GM12878 (cell line): ENCODE results near the gene CRELD2. TPM values are rescaled to one million over a fixed set of nuclear protein-coding genes. Genes with fewer than 3 reads are reported as not detected.

Experiments used
- ATAC-seq: fragments of 200-7000 bp; cut with Tn5 transposase; 3 replicates; pipeline ENCODE4 v1.9.1; 2020; ENCODE audit warnings: mild to moderate bottlenecking, moderate library complexity
- BruUV-seq: library from RNA; stranded (reverse); fragments of 400-500 nt; replicated peaks from 2 replicates; lab custom pipeline; 2021; lab: Mats Ljungman, UMichigan
- CTCF ChIA-PET: fragments of 300-600 bp; sonication (Branson Sonifier 250); formaldehyde crosslinking; extraction: SDS; loops from one replicate; lab custom pipeline; 2021; ENCODE audit warnings: inconsistent platforms; lab: Yijun Ruan, JAX
- POLR2A ChIA-PET: fragments of 350-600 bp; formaldehyde crosslinking; extraction: SDS; loops from one replicate; lab custom pipeline; 2021; ENCODE audit warnings: inconsistent platforms; lab: Charles Lee
- RAD21 ChIA-PET: fragments of 300-600 bp; sonication (Branson Sonifier 250); formaldehyde crosslinking; loops from one replicate; lab custom pipeline; 2023; ENCODE audit warnings: antibody characterized with exemption; ENCODE audit not compliant: unreplicated experiment; lab: Charles Lee
- SMC1A ChIA-PET: fragments of 300-600 bp; sonication (Branson Sonifier 250); formaldehyde crosslinking; loops from one replicate; lab custom pipeline; 2023; ENCODE audit not compliant: unreplicated experiment, uncharacterized antibody; lab: Charles Lee
- DNase-seq: peaks from one replicate; pipeline ENCODE4 v3.0.0-alpha.2; 2011; ENCODE audit warnings: low read depth, low spot score
- FAIRE-seq: peaks from 3 replicates; lab custom pipeline; 2011; peaks lifted over from hg19 to GRCh38; lab: Jason Lieb, UNC
- H2AFZ ChIP-seq: 2 replicates; pipeline ENCODE4 v1.6.0; 2011; ENCODE audit warnings: low read depth, low read length, control low read depth; ENCODE audit not compliant: control insufficient read depth
- H3K27ac ChIP-seq: 2 replicates; pipeline ENCODE4 v1.5.1; 2011; ENCODE audit warnings: control low read depth; ENCODE audit not compliant: control insufficient read depth, insufficient read depth
- H3K27me3 ChIP-seq, 2 experiments: replicated peaks in 1 of 2; 2 replicates each; pipeline versions ENCODE4 v1.6.0 to v1.6.1; 2011; ENCODE audit warnings: low read length in 1 of 2; ENCODE audit not compliant: control insufficient read depth in 2 of 2, insufficient read depth in 2 of 2
- H3K36me3 ChIP-seq, 2 experiments: 2 replicates each; pipeline ENCODE4 v1.5.1; 2011; ENCODE audit warnings: low read length in 1 of 2; ENCODE audit not compliant: control insufficient read depth in 2 of 2, insufficient read depth in 2 of 2
- H3K4me1 ChIP-seq: 2 replicates; pipeline ENCODE4 v1.6.1; 2011; ENCODE audit warnings: mild to moderate bottlenecking, low read length, moderate library complexity, mixed read lengths; ENCODE audit not compliant: control insufficient read depth, insufficient read depth
- H3K4me2 ChIP-seq: 2 replicates; pipeline ENCODE4 v1.6.0; 2011; ENCODE audit warnings: control low read depth; ENCODE audit not compliant: control insufficient read depth, insufficient read depth
- H3K4me3 ChIP-seq: fragments of 200-600 bp; sonication (generic); 2 replicates; pipeline ENCODE4 v1.5.1; 2016
- H3K79me2 ChIP-seq: 2 replicates; pipeline ENCODE4 v1.6.0; 2011; ENCODE audit warnings: low read length; ENCODE audit not compliant: control insufficient read depth, insufficient read depth
- H3K9ac ChIP-seq: 2 replicates; pipeline ENCODE4 v1.8.0; 2011; ENCODE audit warnings: low read length, control low read depth, mixed read lengths; ENCODE audit not compliant: control insufficient read depth, insufficient read depth
- H3K9me3 ChIP-seq: replicated peaks from 3 replicates; pipeline ENCODE4 v1.5.1; 2011; ENCODE audit warnings: mild to moderate bottlenecking, low read length; ENCODE audit not compliant: control insufficient read depth, insufficient read depth
- H4K20me1 ChIP-seq: 2 replicates; pipeline ENCODE4 v1.6.0; 2011; ENCODE audit not compliant: control insufficient read depth, insufficient read depth
- ASH2L ChIP-seq: fragments of 300-600, 200-600 bp; sonication (generic); IDR thresholded peaks from 2 replicates; pipeline ENCODE4 v1.6.1; 2017; ENCODE audit warnings: low read depth, mild to moderate bottlenecking, borderline replicate concordance
- BACH1 ChIP-seq: fragments of 450-650 bp; IDR thresholded peaks from 2 replicates; pipeline ENCODE4 v1.6.1; 2017; ENCODE audit warnings: mild to moderate bottlenecking, borderline replicate concordance
- DPF2 ChIP-seq: fragments of 450-650 bp; IDR thresholded peaks from 2 replicates; pipeline ENCODE4 v1.6.1; 2017; ENCODE audit warnings: mild to moderate bottlenecking
- EZH2 ChIP-seq: IDR thresholded peaks from 2 replicates; pipeline ENCODE4 v1.6.1; 2012; ENCODE audit warnings: low read depth, mild to moderate bottlenecking, control low read depth, inconsistent platforms, low read length, borderline replicate concordance; ENCODE audit not compliant: control insufficient read depth
- GABPA ChIP-seq: IDR thresholded peaks from 2 replicates; pipeline ENCODE4 v1.6.1; 2014; ENCODE audit warnings: antibody characterized with exemption, low read depth, mild to moderate bottlenecking, inconsistent platforms
- TAF1 ChIP-seq: IDR thresholded peaks from 2 replicates; pipeline ENCODE4 v1.6.1; 2011; ENCODE audit warnings: mild to moderate bottlenecking, low read depth, low read length, borderline replicate concordance
- WGBS: methylation state at CpG from one replicate; pipeline ENCODE4 v1.1.6; 2016; ENCODE audit warnings: low lambda C conversion rate; ENCODE audit not compliant: insufficient replicate concordance, insufficient coverage; ENCODE audit errors: missing lambda C conversion rate; 5-methylcytosine and 5-hydroxymethylcytosine counted together
- in situ Hi-C: fragments of 300-500 bp; cut with MboI; formaldehyde crosslinking; loops from 9 replicates; pipeline ENCODE4 v1.14.3; 2018; ENCODE audit warnings: mixed read lengths
- intact Hi-C: fragments of 100-400 bp; cut with micrococcal nuclease; formaldehyde crosslinking; loops from one replicate; pipeline ENCODE4 v1.14.2; 2022; ENCODE audit not compliant: unreplicated experiment
- polyA plus RNA-seq, 11 experiments: library from polyadenylated mRNA; depleted of rRNA in 4 of 11; unstranded in 6 of 11; stranded (reverse) in 5 of 11; fragments of >200 nt; fragmentation: Nextera tagmentation in 4 of 11; fragmentation: Illumina TruSeq in 1 of 11; extraction: Ambion mirVana in 4 of 11; extraction: Trizol in 1 of 11; gene quantifications; 1 replicate in 1 of 11; 2 replicates in 10 of 11; pipeline versions ENCODE4 v1.2.1 to v1.2.3, GENCODE V29; 2011 to 2016; ENCODE audit warnings: inconsistent platforms in 2 of 11, missing spikeins in 2 of 11, low read depth in 1 of 11
- total RNA-seq, 4 experiments: library from RNA; depleted of rRNA in 3 of 4; stranded (reverse); fragments of >200 nt in 3 of 4; fragmentation: Illumina TruSeq in 1 of 4; extraction: Trizol in 1 of 4; gene quantifications; 2 replicates each; pipeline versions ENCODE4 v1.2.1 to v1.2.3, GENCODE V29; 2013 to 2021
- TF ChIP-seq, protein P1 (sequence below): IDR thresholded peaks from 2 replicates; pipeline ENCODE4 v1.6.1; 2012; ENCODE audit warnings: mild to moderate bottlenecking, low read depth, low read length
- TF ChIP-seq, protein P2 (sequence below): IDR thresholded peaks from 2 replicates; pipeline ENCODE4 v1.6.1; 2012; ENCODE audit warnings: low read length, inconsistent platforms

The CRELD2 gene
- total and polyA plus RNA-seq, 10 of the 15 experiments (the other 5 are each of a cell fraction or from before 2014, with no cell fraction given), result 9.4 to 111 (median 25.9) TPM

DNA sequence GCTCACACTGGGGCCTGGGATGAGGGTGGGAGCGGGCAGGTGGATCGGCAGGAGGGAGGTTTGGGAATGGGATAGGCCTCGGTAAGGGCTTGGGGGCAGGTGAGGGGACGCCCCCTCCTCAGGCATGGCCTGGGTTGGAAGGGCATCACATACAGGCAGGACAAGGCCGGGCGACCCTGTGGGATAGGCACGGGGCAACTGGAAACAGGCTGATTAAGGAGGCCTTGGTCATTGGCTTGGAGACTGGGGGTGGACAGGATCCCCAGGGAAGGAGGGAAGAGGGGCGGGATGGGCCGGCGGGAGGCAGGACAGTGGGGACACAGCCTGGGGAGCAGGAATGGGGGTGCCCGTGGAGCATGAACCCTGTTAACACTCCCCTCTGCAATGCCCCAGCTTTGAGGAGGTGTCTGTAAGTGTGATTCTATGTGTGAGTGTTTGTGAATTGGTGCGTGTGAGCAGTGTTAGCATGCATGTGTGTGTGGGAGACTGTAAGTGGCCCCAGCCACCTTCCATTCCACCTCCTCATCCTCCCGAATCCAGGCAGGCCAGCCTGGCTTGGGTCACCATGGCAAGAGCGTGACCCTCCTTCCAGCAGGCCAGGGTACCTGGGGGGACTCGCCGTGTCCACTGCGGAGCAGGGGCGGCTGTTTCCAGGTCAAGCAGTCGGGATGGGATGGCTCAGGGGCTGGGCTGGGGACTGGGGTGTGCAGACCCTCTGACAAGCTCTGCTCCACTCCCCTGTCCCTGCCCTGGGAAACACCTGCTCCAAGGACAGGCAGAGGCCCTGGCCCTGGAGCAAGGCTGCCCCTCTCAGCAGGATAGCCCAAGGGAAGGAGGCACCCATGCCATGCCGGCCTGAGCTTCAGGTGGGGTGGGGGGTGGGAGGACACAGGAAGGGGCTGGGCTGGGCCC lies 38.7 kb downstream of the CRELD2 start:
- Histone ChIP-seq H3K36me3 (no peaks in the 10 kb centered on the region), H3K27me3 (no peaks in the 10 kb centered on the region), H2AFZ (no peak overlapping the region), H3K4me1 (peaks cover 8% of the 10 kb centered on the region), H3K9me3 (no peaks in the 10 kb centered on the region), H3K4me3 (no peak overlapping the region), H3K9ac (no peak overlapping the region), H4K20me1 (no peaks in the 10 kb centered on the region), H3K27ac (no peak overlapping the region), H3K79me2 (peaks cover 20% of the 10 kb centered on the region), H3K4me2 (no peak overlapping the region)
- ChIA-PET SMC1A (no interaction called here), CTCF (interaction anchor here (1.2 kb wide), 1 partner anchor 27 kb away, joined by 4 read pairs; no protein-coding TSS in a partner anchor), POLR2A (no interaction called here), RAD21 (no interaction called here)
- no peak for TF ChIP-seq EZH2
- ATAC-seq (no peak), DNase-seq (no peak), FAIRE-seq (no peak)
- WGBS, result 89% methylated on average over 19 of the region's 20 CpGs
- intact Hi-C loops, result no loop called here
- BruUV-seq, result no TSS peak
- in situ Hi-C loops, result no loop called here

DNA sequence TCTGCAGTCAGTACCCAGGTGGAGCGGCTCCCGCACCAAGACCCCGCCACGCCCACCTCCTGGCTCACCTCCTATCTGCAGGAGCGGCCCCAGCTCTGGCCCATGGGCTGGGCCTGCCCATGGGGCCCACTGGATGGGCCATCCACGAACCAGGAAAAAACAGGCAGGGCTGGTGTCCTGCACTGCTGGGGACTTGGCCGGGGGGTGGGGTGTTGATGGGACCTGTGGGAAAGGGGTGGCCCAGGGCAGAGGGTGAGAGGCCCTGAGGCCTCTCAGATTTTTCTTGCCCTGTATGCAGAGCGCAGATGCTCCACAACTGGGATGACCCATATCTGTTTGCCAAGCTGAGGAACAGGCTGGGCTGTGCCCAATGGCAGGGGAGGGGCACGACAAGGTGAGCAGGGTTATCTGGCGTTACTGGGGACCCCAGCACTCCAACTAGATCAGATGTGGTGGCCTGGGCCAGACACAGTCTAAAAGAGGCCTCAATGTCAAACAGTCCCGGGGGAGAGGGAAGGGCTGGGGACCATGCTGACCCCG lies 39.5 kb downstream of the CRELD2 start:
- no peaks in the 10 kb centered on the region for H3K9me3 ChIP-seq
- no peak overlapping the region for H2AFZ ChIP-seq
- 73% methylated on average over 12 of the region's 12 CpGs for WGBS
- H3K36me3 ChIP-seq, result peaks cover under 1 to 4% of the 10 kb centered on the region in 2 experiments
- no TSS peak for BruUV-seq
- ChIA-PET CTCF (no interaction called here), POLR2A (no interaction called here), RAD21 (no interaction called here), SMC1A (no interaction called here)
- intact Hi-C loops, result no loop called here
- no peak overlapping the region for H3K27ac ChIP-seq
- ATAC-seq, result no peak
- DNase-seq, result no peak
- peaks cover 12% of the 10 kb centered on the region for H3K4me1 ChIP-seq
- no peak overlapping the region for H3K4me3 ChIP-seq
- no peaks in the 10 kb centered on the region for H3K27me3 ChIP-seq
- peaks cover 26% of the 10 kb centered on the region for H3K79me2 ChIP-seq
- FAIRE-seq, result no peak
- H3K4me2 ChIP-seq, result no peak overlapping the region
- in situ Hi-C loops, result no loop called here
- H3K9ac ChIP-seq, result no peak overlapping the region
- no peaks in the 10 kb centered on the region; the same call in 1 of the 2 replicates for H4K20me1 ChIP-seq
- TF ChIP-seq ASH2L (no peak), TAF1 (no peak), DPF2 (no peak), BACH1 (no peak), GABPA (no peak)
- TF ChIP-seq, protein P1, sequence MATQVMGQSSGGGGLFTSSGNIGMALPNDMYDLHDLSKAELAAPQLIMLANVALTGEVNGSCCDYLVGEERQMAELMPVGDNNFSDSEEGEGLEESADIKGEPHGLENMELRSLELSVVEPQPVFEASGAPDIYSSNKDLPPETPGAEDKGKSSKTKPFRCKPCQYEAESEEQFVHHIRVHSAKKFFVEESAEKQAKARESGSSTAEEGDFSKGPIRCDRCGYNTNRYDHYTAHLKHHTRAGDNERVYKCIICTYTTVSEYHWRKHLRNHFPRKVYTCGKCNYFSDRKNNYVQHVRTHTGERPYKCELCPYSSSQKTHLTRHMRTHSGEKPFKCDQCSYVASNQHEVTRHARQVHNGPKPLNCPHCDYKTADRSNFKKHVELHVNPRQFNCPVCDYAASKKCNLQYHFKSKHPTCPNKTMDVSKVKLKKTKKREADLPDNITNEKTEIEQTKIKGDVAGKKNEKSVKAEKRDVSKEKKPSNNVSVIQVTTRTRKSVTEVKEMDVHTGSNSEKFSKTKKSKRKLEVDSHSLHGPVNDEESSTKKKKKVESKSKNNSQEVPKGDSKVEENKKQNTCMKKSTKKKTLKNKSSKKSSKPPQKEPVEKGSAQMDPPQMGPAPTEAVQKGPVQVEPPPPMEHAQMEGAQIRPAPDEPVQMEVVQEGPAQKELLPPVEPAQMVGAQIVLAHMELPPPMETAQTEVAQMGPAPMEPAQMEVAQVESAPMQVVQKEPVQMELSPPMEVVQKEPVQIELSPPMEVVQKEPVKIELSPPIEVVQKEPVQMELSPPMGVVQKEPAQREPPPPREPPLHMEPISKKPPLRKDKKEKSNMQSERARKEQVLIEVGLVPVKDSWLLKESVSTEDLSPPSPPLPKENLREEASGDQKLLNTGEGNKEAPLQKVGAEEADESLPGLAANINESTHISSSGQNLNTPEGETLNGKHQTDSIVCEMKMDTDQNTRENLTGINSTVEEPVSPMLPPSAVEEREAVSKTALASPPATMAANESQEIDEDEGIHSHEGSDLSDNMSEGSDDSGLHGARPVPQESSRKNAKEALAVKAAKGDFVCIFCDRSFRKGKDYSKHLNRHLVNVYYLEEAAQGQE, result no peak
- TF ChIP-seq, protein P2, sequence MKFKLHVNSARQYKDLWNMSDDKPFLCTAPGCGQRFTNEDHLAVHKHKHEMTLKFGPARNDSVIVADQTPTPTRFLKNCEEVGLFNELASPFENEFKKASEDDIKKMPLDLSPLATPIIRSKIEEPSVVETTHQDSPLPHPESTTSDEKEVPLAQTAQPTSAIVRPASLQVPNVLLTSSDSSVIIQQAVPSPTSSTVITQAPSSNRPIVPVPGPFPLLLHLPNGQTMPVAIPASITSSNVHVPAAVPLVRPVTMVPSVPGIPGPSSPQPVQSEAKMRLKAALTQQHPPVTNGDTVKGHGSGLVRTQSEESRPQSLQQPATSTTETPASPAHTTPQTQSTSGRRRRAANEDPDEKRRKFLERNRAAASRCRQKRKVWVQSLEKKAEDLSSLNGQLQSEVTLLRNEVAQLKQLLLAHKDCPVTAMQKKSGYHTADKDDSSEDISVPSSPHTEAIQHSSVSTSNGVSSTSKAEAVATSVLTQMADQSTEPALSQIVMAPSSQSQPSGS, result no peak
